Activated CD8-positive, alpha-beta T cell treated with anti-CD3 and anti-CD28 coated beads, Interleukin-2, amount 10 ng/mL, durations not matched to agents 7 days and 5 days (primary cell): ENCODE measurements around the gene MAPK14. TPM values are rescaled to one million over a fixed set of nuclear protein-coding genes. Genes with fewer than 3 reads are reported as not detected.

Experiments used
- ATAC-seq: fragments of 150-1000 bp; cut with Tn5 transposase; one replicate; pipeline ENCODE4 v1.10.0; 2021; ENCODE audit warnings: moderate library complexity
- CTCF ChIA-PET: fragments of 350-600 bp; sonication (Branson Sonifier 250); formaldehyde crosslinking; loops from one replicate; lab custom pipeline; 2021; ENCODE audit warnings: antibody characterized with exemption; lab: Charles Lee
- POLR2A ChIA-PET: fragments of 350-600 bp; sonication (Branson Sonifier 250); formaldehyde crosslinking; loops from one replicate; lab custom pipeline; 2021; ENCODE audit warnings: antibody characterized with exemption; lab: Charles Lee
- DNase-seq: peaks from one replicate; pipeline ENCODE4 v3.0.0-alpha.2; 2020
- H3K27ac Mint-ChIP-seq: one replicate; pipeline ENCODE4 v1.8.0; 2021; ENCODE audit warnings: mild to moderate bottlenecking, mixed read lengths
- H3K27me3 Mint-ChIP-seq: one replicate; pipeline ENCODE4 v1.8.0; 2021; ENCODE audit warnings: low read depth, mixed read lengths
- H3K36me3 Mint-ChIP-seq: one replicate; pipeline ENCODE4 v1.8.0; 2021; ENCODE audit warnings: low read depth, mixed read lengths
- H3K4me1 Mint-ChIP-seq: one replicate; pipeline ENCODE4 v1.8.0; 2021; ENCODE audit warnings: low read depth, mixed read lengths
- H3K4me3 Mint-ChIP-seq: one replicate; pipeline ENCODE4 v1.8.0; 2021; ENCODE audit warnings: mild to moderate bottlenecking, mixed read lengths
- H3K9me3 Mint-ChIP-seq: one replicate; pipeline ENCODE4 v1.8.0; 2022; ENCODE audit warnings: mixed read lengths; ENCODE audit not compliant: insufficient read depth
- total RNA-seq, 2 experiments: library from RNA; stranded (reverse); gene quantifications; one replicate each; pipeline ENCODE4 v1.2.3, GENCODE V29; 2021

The MAPK14 gene
- total RNA-seq, 2 experiments from 2014 or later = 59.3 to 59.5 TPM

DNA sequence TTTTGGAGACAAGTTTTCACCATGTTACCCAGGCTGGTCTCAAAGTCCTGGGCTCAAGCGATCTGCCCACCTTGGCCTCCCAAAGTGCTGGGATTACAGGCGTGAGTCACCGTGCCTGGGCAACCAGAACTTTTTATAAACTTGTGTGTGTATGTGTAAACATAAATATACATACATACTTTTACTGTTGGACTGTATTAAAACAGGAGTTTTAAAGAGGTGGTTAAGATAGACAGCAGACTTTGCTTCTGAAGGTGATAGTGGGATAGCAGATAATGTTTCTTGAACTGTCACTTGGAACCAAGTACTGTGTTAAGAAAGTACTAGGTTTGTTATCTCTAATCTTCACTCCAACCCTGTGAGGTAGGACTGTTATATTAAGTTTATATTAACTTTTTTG, 74.1 kb downstream of the MAPK14 start:
- peaks cover 23% of the 10 kb centered on the region for H3K4me1 Mint-ChIP-seq
- DNase-seq = no peak
- CTCF ChIA-PET = interaction anchor here (4.0 kb wide), 1 partner anchor 19 kb away, joined by 26 read pairs; no protein-coding TSS in a partner anchor
- no peaks in the 10 kb centered on the region for H3K27me3 Mint-ChIP-seq
- H3K27ac Mint-ChIP-seq = no peak overlapping the region
- H3K4me3 Mint-ChIP-seq = no peak overlapping the region
- peaks cover 28% of the 10 kb centered on the region for H3K36me3 Mint-ChIP-seq
- H3K9me3 Mint-ChIP-seq = no peaks in the 10 kb centered on the region
- no peak for ATAC-seq
- POLR2A ChIA-PET = interaction anchor here (1.2 kb wide), 1 partner anchor 30 kb away, joined by 3 read pairs; no protein-coding TSS in a partner anchor

GRCh38 chr6:36102853-36103252, 75.2 kb downstream of the MAPK14 start:
- Mint-ChIP-seq H3K4me1 (peaks cover 30% of the 10 kb centered on the region), H3K27me3 (no peaks in the 10 kb centered on the region), H3K27ac (no peak overlapping the region), H3K9me3 (no peaks in the 10 kb centered on the region), H3K4me3 (no peak overlapping the region), H3K36me3 (peaks cover 28% of the 10 kb centered on the region)
- ATAC-seq = no peak
- DNase-seq = no peak
- CTCF ChIA-PET = interaction anchor here (1.0 to 4.4 kb wide), 5 partner anchors 7 to 75 kb away, joined by 3 to 44 read pairs (median 7); partner anchors contain the start of gene MAPK14
- POLR2A ChIA-PET = interaction anchor here (3.8 kb wide), 1 partner anchor 18 kb away, joined by 17 read pairs; no protein-coding TSS in a partner anchor

GRCh38 chr6:36104836-36105235, 77.2 kb downstream of the MAPK14 start:
- DNase-seq = no peak
- Mint-ChIP-seq H3K4me3 (no peak overlapping the region), H3K9me3 (no peaks in the 10 kb centered on the region), H3K27ac (no peak overlapping the region), H3K4me1 (peaks cover 35% of the 10 kb centered on the region), H3K27me3 (no peaks in the 10 kb centered on the region), H3K36me3 (peaks cover 45% of the 10 kb centered on the region)
- ATAC-seq = no peak
- POLR2A ChIA-PET = interaction anchor here (0.7 to 3.8 kb wide), 4 partner anchors 11 to 1153 kb away, joined by 3 to 17 read pairs (median 4); partner anchors contain the start of gene TMEM217
- CTCF ChIA-PET = interaction anchor here (0.7 to 4.4 kb wide), 5 partner anchors 9 to 266 kb away, joined by 3 to 44 read pairs (median 6); partner anchors contain the start of gene MAPK14

DNA sequence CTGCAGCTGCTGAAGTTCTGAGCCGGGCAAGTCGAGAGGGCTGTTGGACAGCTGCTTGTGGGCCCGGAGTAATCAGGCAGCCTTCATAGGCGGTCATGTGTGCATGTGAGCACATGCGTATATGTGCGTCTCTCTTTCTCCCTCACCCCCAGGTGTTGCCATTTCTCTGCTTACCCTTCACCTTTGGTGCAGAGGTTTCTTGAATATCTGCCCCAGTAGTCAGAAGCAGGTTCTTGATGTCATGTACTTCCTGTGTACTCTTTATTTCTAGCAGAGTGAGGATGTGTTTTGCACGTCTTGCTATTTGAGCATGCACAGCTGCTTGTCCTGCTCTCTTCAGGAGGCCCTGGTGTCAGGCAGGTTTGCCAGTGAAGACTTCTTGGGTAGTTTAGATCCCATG, 81.5 kb downstream of the MAPK14 start:
- peak overlapping the region; percentile 21 for H3K4me3 Mint-ChIP-seq
- peak; percentile 51 for DNase-seq
- peak; percentile 76 for ATAC-seq
- peaks cover 48% of the 10 kb centered on the region for H3K4me1 Mint-ChIP-seq
- POLR2A ChIA-PET = interaction anchor here (0.6 to 2.7 kb wide), 4 partner anchors 10 to 21 kb away, joined by 3 to 20 read pairs (median 3); partner anchors contain the start of gene MAPK13
- peak overlapping the region; percentile 87 for H3K27ac Mint-ChIP-seq
- peaks cover 59% of the 10 kb centered on the region for H3K36me3 Mint-ChIP-seq
- H3K27me3 Mint-ChIP-seq = no peaks in the 10 kb centered on the region
- CTCF ChIA-PET = interaction anchor here (1.0 to 3.4 kb wide), 5 partner anchors 9 to 81 kb away, joined by 3 to 20 read pairs (median 13); partner anchors contain the start of gene MAPK14
- H3K9me3 Mint-ChIP-seq = no peaks in the 10 kb centered on the region

DNA sequence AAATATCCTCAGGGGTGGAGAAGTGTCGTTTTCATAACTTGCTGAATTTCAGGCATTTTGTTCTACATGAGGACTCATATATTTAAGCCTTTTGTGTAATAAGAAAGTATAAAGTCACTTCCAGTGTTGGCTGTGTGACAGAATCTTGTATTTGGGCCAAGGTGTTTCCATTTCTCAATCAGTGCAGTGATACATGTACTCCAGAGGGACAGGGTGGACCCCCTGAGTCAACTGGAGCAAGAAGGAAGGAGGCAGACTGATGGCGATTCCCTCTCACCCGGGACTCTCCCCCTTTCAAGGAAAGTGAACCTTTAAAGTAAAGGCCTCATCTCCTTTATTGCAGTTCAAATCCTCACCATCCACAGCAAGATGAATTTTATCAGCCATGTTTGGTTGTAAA, 82.4 kb downstream of the MAPK14 start:
- POLR2A ChIA-PET = interaction anchor here (0.6 kb wide), 1 partner anchor 38 kb away, joined by 3 read pairs; no protein-coding TSS in a partner anchor
- Mint-ChIP-seq H3K4me3 (no peak overlapping the region), H3K27ac (peak overlapping the region; percentile 33), H3K9me3 (no peaks in the 10 kb centered on the region), H3K27me3 (no peaks in the 10 kb centered on the region), H3K36me3 (peaks cover 61% of the 10 kb centered on the region), H3K4me1 (peaks cover 57% of the 10 kb centered on the region)
- DNase-seq (no peak), ATAC-seq (no peak)
- CTCF ChIA-PET = interaction anchor here (2.4 to 3.4 kb wide), 2 partner anchors 11 to 15 kb away, joined by 13 to 20 read pairs; no protein-coding TSS in a partner anchor

DNA sequence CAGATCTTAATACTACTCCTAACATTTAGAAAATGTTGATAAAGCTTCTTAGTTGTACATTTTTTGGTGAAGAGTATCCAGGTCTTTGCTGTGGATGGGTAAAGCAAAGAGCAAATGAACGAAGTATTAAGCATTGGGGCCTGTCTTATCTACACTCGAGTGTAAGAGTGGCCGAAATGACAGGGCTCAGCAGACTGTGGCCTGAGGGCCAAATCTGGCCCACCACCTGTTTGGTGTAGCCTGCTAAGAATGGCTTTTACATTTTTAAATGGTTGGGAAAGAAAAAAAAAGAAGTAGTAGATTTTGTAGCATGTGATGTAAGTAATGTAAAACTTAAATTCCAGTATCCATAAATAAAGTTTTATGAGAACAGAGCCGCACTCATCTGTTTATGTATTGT, 83.3 kb downstream of the MAPK14 start:
- ATAC-seq = no peak
- Mint-ChIP-seq H3K27me3 (no peaks in the 10 kb centered on the region), H3K4me1 (peaks cover 64% of the 10 kb centered on the region), H3K9me3 (no peaks in the 10 kb centered on the region), H3K4me3 (no peak overlapping the region), H3K36me3 (peaks cover 61% of the 10 kb centered on the region), H3K27ac (no peak overlapping the region)
- no peak for DNase-seq
- POLR2A ChIA-PET = interaction anchor here (0.6 to 2.3 kb wide), 3 partner anchors 10 to 37 kb away, joined by 3 to 15 read pairs (median 3); no protein-coding TSS in a partner anchor
- CTCF ChIA-PET = interaction anchor here (2.0 to 2.4 kb wide), 2 partner anchors 10 to 16 kb away, joined by 12 to 13 read pairs; no protein-coding TSS in a partner anchor

GRCh38 chr6:36111526-36111925, 83.9 kb downstream of the MAPK14 start:
- ATAC-seq (no peak), DNase-seq (no peak)
- Mint-ChIP-seq H3K36me3 (peaks cover 68% of the 10 kb centered on the region), H3K27ac (peak overlapping the region; percentile 52), H3K27me3 (no peaks in the 10 kb centered on the region), H3K4me1 (peaks cover 70% of the 10 kb centered on the region), H3K4me3 (no peak overlapping the region), H3K9me3 (no peaks in the 10 kb centered on the region)
- ChIA-PET POLR2A (interaction anchor here (0.8 to 2.4 kb wide), 3 partner anchors 10 to 20 kb away, joined by 3 to 15 read pairs (median 7); no protein-coding TSS in a partner anchor), CTCF (interaction anchor here (0.7 to 2.0 kb wide), 4 partner anchors 9 to 84 kb away, joined by 3 to 12 read pairs (median 6); partner anchors contain the start of gene MAPK14)

DNA sequence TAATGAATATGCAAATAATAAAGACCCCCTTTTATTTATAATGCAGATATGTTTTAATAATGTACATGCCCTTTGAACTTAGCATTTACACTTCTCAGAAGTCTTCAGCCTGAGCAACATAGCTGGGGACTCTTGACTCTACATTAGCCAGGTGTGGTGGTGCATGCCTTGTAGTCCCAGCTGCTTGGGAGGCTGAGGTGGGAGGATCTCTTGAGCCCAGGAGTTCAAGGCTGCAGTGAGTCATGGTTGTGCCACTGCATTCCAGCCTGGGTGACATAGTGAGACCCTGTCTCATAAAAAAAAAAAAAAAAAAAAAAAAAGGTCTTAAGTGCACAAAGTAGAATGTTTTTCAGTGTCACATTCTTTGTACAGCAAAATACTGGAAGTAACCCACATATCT, 85.4 kb downstream of the MAPK14 start:
- Mint-ChIP-seq H3K4me1 (peaks cover 76% of the 10 kb centered on the region), H3K27me3 (no peaks in the 10 kb centered on the region), H3K9me3 (no peaks in the 10 kb centered on the region), H3K4me3 (no peak overlapping the region), H3K27ac (peak overlapping the region; percentile 93), H3K36me3 (peaks cover 69% of the 10 kb centered on the region)
- ATAC-seq = no peak
- no peak for DNase-seq
- POLR2A ChIA-PET = interaction anchor here (2.3 to 2.4 kb wide), 2 partner anchors 8 to 18 kb away, joined by 7 to 15 read pairs; no protein-coding TSS in a partner anchor
- CTCF ChIA-PET = interaction anchor here (0.7 to 1.6 kb wide), 3 partner anchors 18 to 512 kb away, joined by 3 to 6 read pairs (median 5); partner anchors contain the start of gene MAPK14

- no peaks in the 10 kb centered on the region for H3K9me3 Mint-ChIP-seq
- H3K36me3 Mint-ChIP-seq = peaks cover 69% of the 10 kb centered on the region
- no peaks in the 10 kb centered on the region for H3K27me3 Mint-ChIP-seq
- DNase-seq (no peak), ATAC-seq (no peak)
- peak overlapping the region; percentile 93 for H3K27ac Mint-ChIP-seq
- POLR2A ChIA-PET = no interaction called here
- H3K4me1 Mint-ChIP-seq = peaks cover 76% of the 10 kb centered on the region
- CTCF ChIA-PET = no interaction called here
- H3K4me3 Mint-ChIP-seq = no peak overlapping the region
Measured at GRCh38 chr6:36113703-36114102, 86.1 kb downstream of the MAPK14 start.

- Mint-ChIP-seq H3K4me1 (peaks cover 76% of the 10 kb centered on the region), H3K36me3 (peaks cover 70% of the 10 kb centered on the region), H3K27ac (peak overlapping the region; percentile 93), H3K4me3 (peak overlapping the region; percentile 61), H3K9me3 (no peaks in the 10 kb centered on the region), H3K27me3 (no peaks in the 10 kb centered on the region)
- ATAC-seq (peak; percentile 53), DNase-seq (no peak)
- POLR2A ChIA-PET = interaction anchor here (0.6 to 1.2 kb wide), 4 partner anchors 16 to 86 kb away, joined by 3 read pairs; no protein-coding TSS in a partner anchor
- CTCF ChIA-PET = interaction anchor here (1.0 to 1.7 kb wide), 3 partner anchors 12 to 80 kb away, joined by 3 to 4 read pairs (median 3); no protein-coding TSS in a partner anchor
Measured at GRCh38 chr6:36114798-36115408, 87.3 kb downstream of the MAPK14 start.

- Mint-ChIP-seq H3K36me3 (peaks cover 67% of the 10 kb centered on the region), H3K9me3 (no peaks in the 10 kb centered on the region), H3K4me3 (peak overlapping the region; percentile 61), H3K4me1 (peaks cover 76% of the 10 kb centered on the region), H3K27me3 (no peaks in the 10 kb centered on the region), H3K27ac (no peak overlapping the region)
- POLR2A ChIA-PET = interaction anchor here (0.8 to 1.2 kb wide), 3 partner anchors 11 to 87 kb away, joined by 3 read pairs; no protein-coding TSS in a partner anchor
- CTCF ChIA-PET = interaction anchor here (1.0 to 1.7 kb wide), 3 partner anchors 12 to 80 kb away, joined by 3 to 4 read pairs (median 3); no protein-coding TSS in a partner anchor
- DNase-seq (no peak), ATAC-seq (no peak)
Measured at GRCh38 chr6:36115412-36115811, 87.8 kb downstream of the MAPK14 start.
